Peyer's patch (tissue), 4 donors: ENCODE measurements around the gene EPHA2. TPM values are rescaled to one million over a fixed set of nuclear protein-coding genes. Genes with fewer than 3 reads are reported as not detected.

Source experiments
- DNase-seq, 3 donors: peaks; one replicate each; pipeline ENCODE4 v3.0.0-alpha.2; 2017 to 2019
- H3K27ac ChIP-seq, 4 donors: fragments of 200-600 bp; sonication (generic); one replicate each; pipeline ENCODE4 v1.5.1; 2016 to 2019
- H3K27me3 ChIP-seq, 2 donors: fragments of 200-600 bp; sonication (generic); one replicate each; pipeline ENCODE4 v1.5.1; 2019
- H3K36me3 ChIP-seq, 3 donors: fragments of 200-600 bp; sonication (generic); one replicate each; pipeline ENCODE4 v1.5.1; 2016 to 2019
- H3K4me1 ChIP-seq, 4 donors: fragments of 200-600 bp; sonication (generic); one replicate each; pipeline ENCODE4 v1.5.1; 2016 to 2019
- H3K4me3 ChIP-seq, 4 donors: fragments of 200-600 bp; sonication (generic); 1 replicate in 3 of 4; 2 replicates in 1 of 4; pipeline ENCODE4 v1.5.1; 2016 to 2019; ENCODE audit warnings: mild to moderate bottlenecking in 1 of 4
- H3K9me3 ChIP-seq, 4 donors: fragments of 200-600 bp; sonication (generic); one replicate each; pipeline ENCODE4 v1.5.1; 2016 to 2019; ENCODE audit warnings: mild to moderate bottlenecking in 1 of 4
- POLR2A ChIP-seq, 2 donors: fragments of 450-650 bp; IDR thresholded peaks; one replicate each; pipeline ENCODE4 v1.5.1; 2017; ENCODE audit warnings: antibody characterized with exemption in 2 of 2, mild to moderate bottlenecking in 2 of 2, moderate library complexity in 2 of 2
- total RNA-seq, 4 donors: library from RNA; depleted of rRNA; stranded (reverse); fragments of >200 nt; gene quantifications; one replicate each; pipeline ENCODE4 v1.1.0, GENCODE V29; 2016
- TF ChIP-seq, protein P1 (sequence below), 6 experiments: fragments of 450-650 bp in 4 of 6; fragments of 200-600 bp in 2 of 6; sonication (generic) in 1 of 6; IDR thresholded peaks; one replicate each; pipeline ENCODE4 v1.5.1; 2017 to 2019; ENCODE audit warnings: antibody characterized with exemption in 6 of 6, mild to moderate bottlenecking in 3 of 6, moderate library complexity in 1 of 6

The EPHA2 gene
- total RNA-seq, 4 donors from 2014 or later: 23.5 to 42.6 (median 35.5) TPM

- peaks cover 0 to 26% (median 11%) of the 10 kb centered on the region in 4 donors for H3K4me1 ChIP-seq
- no peak for DNase-seq
- peak overlapping the region; percentile 68 to 94 (median 88) for H3K27ac ChIP-seq
- no peaks in the 10 kb centered on the region for H3K27me3 ChIP-seq
- H3K36me3 ChIP-seq: peaks cover 0 to 18% (median 0%) of the 10 kb centered on the region in 3 donors
- TF ChIP-seq, protein P1, sequence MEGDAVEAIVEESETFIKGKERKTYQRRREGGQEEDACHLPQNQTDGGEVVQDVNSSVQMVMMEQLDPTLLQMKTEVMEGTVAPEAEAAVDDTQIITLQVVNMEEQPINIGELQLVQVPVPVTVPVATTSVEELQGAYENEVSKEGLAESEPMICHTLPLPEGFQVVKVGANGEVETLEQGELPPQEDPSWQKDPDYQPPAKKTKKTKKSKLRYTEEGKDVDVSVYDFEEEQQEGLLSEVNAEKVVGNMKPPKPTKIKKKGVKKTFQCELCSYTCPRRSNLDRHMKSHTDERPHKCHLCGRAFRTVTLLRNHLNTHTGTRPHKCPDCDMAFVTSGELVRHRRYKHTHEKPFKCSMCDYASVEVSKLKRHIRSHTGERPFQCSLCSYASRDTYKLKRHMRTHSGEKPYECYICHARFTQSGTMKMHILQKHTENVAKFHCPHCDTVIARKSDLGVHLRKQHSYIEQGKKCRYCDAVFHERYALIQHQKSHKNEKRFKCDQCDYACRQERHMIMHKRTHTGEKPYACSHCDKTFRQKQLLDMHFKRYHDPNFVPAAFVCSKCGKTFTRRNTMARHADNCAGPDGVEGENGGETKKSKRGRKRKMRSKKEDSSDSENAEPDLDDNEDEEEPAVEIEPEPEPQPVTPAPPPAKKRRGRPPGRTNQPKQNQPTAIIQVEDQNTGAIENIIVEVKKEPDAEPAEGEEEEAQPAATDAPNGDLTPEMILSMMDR (IDR thresholded peaks at IDR 0.05): no peak
- TF ChIP-seq POLR2A (IDR thresholded peaks at IDR 0.05): no peak
- no peaks in the 10 kb centered on the region for H3K9me3 ChIP-seq
- peak overlapping the region in 3 of 4 donors; percentile 55 to 75 (median 63) for H3K4me3 ChIP-seq
These were observed 1.7 kb downstream of the EPHA2 start for GRCh38 chr1:16153999-16154673.

DNA sequence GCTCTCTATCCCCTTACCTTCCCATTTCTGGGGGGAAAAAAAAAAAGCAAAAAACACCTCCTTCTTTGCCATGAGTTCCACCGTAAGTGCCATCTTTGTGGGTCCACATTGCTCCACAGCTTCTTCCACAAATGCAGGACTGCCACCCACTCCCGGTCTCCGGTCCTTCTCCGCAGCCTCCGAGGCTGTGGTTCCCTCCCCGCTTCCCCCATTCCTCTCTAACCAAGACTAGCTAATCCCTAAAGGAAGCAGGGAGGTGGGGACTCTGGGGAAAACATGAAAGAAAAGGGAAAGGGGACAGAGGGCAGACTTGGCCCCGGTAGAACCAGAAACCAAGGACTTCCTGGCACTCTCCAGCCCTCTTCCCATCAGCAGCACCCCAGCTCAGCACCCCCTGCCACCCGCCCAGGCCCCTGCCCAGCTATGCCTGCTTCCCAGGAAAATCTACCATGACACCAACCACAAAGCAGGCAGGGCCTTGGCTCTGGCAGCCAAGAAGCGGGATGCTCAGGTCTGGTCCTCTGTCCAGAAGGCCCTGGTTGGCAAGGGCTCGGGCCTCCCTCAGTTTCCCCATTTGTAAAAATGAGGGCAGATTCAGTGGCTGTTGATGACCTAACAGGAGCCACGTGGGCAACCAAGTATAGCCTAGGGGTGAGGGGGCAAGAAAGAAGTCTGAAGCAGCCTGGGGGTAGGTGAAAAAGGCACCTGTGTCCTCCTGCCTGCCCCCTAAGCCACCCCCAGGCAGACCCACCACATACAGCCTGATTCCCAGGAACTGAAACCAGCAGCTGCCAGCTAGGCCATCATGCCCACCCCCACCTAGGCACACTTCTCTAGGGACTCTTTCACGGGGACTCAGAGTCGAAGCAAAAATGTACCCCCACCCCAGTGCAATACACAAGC is 2.5 kb downstream of the EPHA2 start:
- H3K36me3 ChIP-seq: peaks cover 0 to 26% (median 0%) of the 10 kb centered on the region in 3 donors
- no peaks in the 10 kb centered on the region for H3K27me3 ChIP-seq
- TF ChIP-seq POLR2A (IDR thresholded peaks at IDR 0.05): no peak
- TF ChIP-seq, protein P1 (IDR thresholded peaks at IDR 0.05): no peak
- H3K9me3 ChIP-seq: no peaks in the 10 kb centered on the region
- no peak for DNase-seq
- H3K4me3 ChIP-seq: peak overlapping the region in 3 of 4 donors; percentile 55 to 75 (median 63)
- H3K4me1 ChIP-seq: peaks cover 0 to 26% (median 11%) of the 10 kb centered on the region in 4 donors
- peak overlapping the region; percentile 68 to 94 (median 88) for H3K27ac ChIP-seq

- Histone ChIP-seq H3K27me3 (no peaks in the 10 kb centered on the region), H3K9me3 (no peaks in the 10 kb centered on the region), H3K36me3 (peaks cover 0 to 34% (median 0%) of the 10 kb centered on the region in 3 donors), H3K4me3 (peak overlapping the region in 3 of 4 donors; percentile 4 to 75 (median 63)), H3K4me1 (peaks cover 0 to 26% (median 11%) of the 10 kb centered on the region in 4 donors), H3K27ac (peak overlapping the region; percentile 49 to 94 (median 88))
- TF ChIP-seq, protein P1 (IDR thresholded peaks at IDR 0.05): no peak
- no peak for TF ChIP-seq POLR2A (IDR thresholded peaks at IDR 0.05)
- no peak for DNase-seq
These were observed 3.3 kb downstream of the EPHA2 start for GRCh38 chr1:16152481-16153087.

GRCh38 chr1:16151995-16152384 is 3.9 kb downstream of the EPHA2 start:
- H3K27me3 ChIP-seq: no peaks in the 10 kb centered on the region
- H3K9me3 ChIP-seq: no peaks in the 10 kb centered on the region
- TF ChIP-seq, protein P1 (IDR thresholded peaks at IDR 0.05): no peak
- TF ChIP-seq POLR2A (IDR thresholded peaks at IDR 0.05): no peak
- H3K4me3 ChIP-seq: no peak overlapping the region
- peaks cover 0 to 26% (median 11%) of the 10 kb centered on the region in 4 donors for H3K4me1 ChIP-seq
- DNase-seq: no peak
- peak overlapping the region in 3 of 4 donors; percentile 38 to 89 (median 88) for H3K27ac ChIP-seq
- peaks cover 0 to 40% (median 0%) of the 10 kb centered on the region in 3 donors for H3K36me3 ChIP-seq
